Natural killer cell (primary cell): Measurements from ENCODE around the gene RBM6. TPM values are rescaled to one million over a fixed set of nuclear protein-coding genes. Genes with fewer than 3 reads are reported as not detected.
"Not testable (repeated sequence)": the region's sequence is repeated elsewhere in the genome, so short reads cannot be mapped to it uniquely, and the experiment has no call there.

Source experiments
- ATAC-seq, 3 donors: fragments of 150-1000 bp in 2 of 3; fragments of 200-7000 bp in 1 of 3; cut with Tn5 transposase; 1 replicate in 1 of 3; 2 replicates in 2 of 3; pipeline ENCODE4 v1.10.0; 2021; ENCODE audit warnings: mild to moderate bottlenecking in 2 of 3, moderate library complexity in 2 of 3
- DNase-seq, 2 donors: peaks; one replicate each; pipeline versions ENCODE4 v3.0.0 to v3.0.0-alpha.2; 2013 to 2021; ENCODE audit warnings: mixed read lengths in 1 of 2
- H3K27ac ChIP-seq: one replicate; pipeline ENCODE4 v1.5.1; 2013; ENCODE audit warnings: mild to moderate bottlenecking, low read length
- H3K27me3 ChIP-seq: one replicate; pipeline ENCODE4 v1.6.1; 2013; ENCODE audit warnings: low read length; ENCODE audit not compliant: control insufficient read depth, insufficient read depth
- H3K36me3 ChIP-seq: one replicate; pipeline ENCODE4 v1.6.1; 2013; ENCODE audit warnings: low read length; ENCODE audit not compliant: control insufficient read depth, insufficient read depth
- H3K4me1 ChIP-seq: one replicate; pipeline ENCODE4 v1.6.1; 2013; ENCODE audit warnings: low read length; ENCODE audit not compliant: control insufficient read depth, insufficient read depth
- H3K4me3 ChIP-seq: one replicate; pipeline ENCODE4 v1.5.1; 2013; ENCODE audit warnings: low read length
- H3K9me3 ChIP-seq: one replicate; pipeline ENCODE4 v1.6.1; 2013; ENCODE audit warnings: low read length; ENCODE audit not compliant: control insufficient read depth, insufficient read depth
- H3K27ac Mint-ChIP-seq, 2 donors: one replicate each; pipeline ENCODE4 v1.8.0; 2022; ENCODE audit warnings: mild to moderate bottlenecking in 2 of 2, mixed read lengths in 2 of 2, moderate library complexity in 1 of 2
- H3K27me3 Mint-ChIP-seq, 2 donors: one replicate each; pipeline ENCODE4 v1.8.0; 2022; ENCODE audit warnings: low read depth in 2 of 2, mixed read lengths in 2 of 2
- H3K36me3 Mint-ChIP-seq: one replicate; pipeline ENCODE4 v1.8.0; 2022; ENCODE audit warnings: mixed read lengths
- H3K4me1 Mint-ChIP-seq, 2 donors: one replicate each; pipeline ENCODE4 v1.8.0; 2022; ENCODE audit warnings: mixed read lengths in 2 of 2
- H3K4me3 Mint-ChIP-seq: one replicate; pipeline ENCODE4 v1.8.0; 2022; ENCODE audit warnings: mild to moderate bottlenecking, moderate library complexity, mixed read lengths
- H3K9me3 Mint-ChIP-seq, 2 donors: one replicate each; pipeline ENCODE4 v1.8.0; 2022; ENCODE audit warnings: mixed read lengths in 2 of 2
- CTCF ChIP-seq: fragments of 200-600 bp; IDR thresholded peaks from one replicate; pipeline ENCODE4 v1.8.0; 2022; ENCODE audit warnings: antibody characterized with exemption
- WGBS: methylation state at CpG from one replicate; pipeline ENCODE4 v1.1.7; 2013; ENCODE audit warnings: missing lambda C conversion rate; ENCODE audit not compliant: insufficient coverage; 5-methylcytosine and 5-hydroxymethylcytosine counted together
- intact Hi-C: fragments of 100-400 bp; cut with micrococcal nuclease; formaldehyde crosslinking; loops from one replicate; pipeline ENCODE4 v1.14.2; 2022
- total RNA-seq, 4 donors: library from RNA; stranded (reverse); fragments of 120-200 nt in 1 of 4; gene quantifications; one replicate each; pipeline versions ENCODE4 v1.2.3 to v1.2.4, GENCODE V29; 2013 to 2022

RBM6 gene
- total RNA-seq, 3 donors from 2014 or later (not counting 1 experiment from before 2014, with no cell fraction given): 155 to 193 (median 157) TPM

GRCh38 chr3:49916686-49917085, 23.3 kb upstream of the RBM6 start:
- intact Hi-C loops: no loop called here
- peaks cover 5% of the 10 kb centered on the region for H3K4me1 ChIP-seq
- H3K27ac ChIP-seq: no peak overlapping the region
- no peaks in the 10 kb centered on the region for H3K9me3 ChIP-seq
- 98% methylated on average over 5 of the region's 5 CpGs for WGBS
- no peak for TF ChIP-seq CTCF
- Mint-ChIP-seq H3K27ac (no peak overlapping the region), H3K27me3 (no peaks in the 10 kb centered on the region), H3K36me3 (no peaks in the 10 kb centered on the region), H3K4me3 (no peak overlapping the region), H3K4me1 (peaks cover 0 to 9% of the 10 kb centered on the region in 2 donors), H3K9me3 (no peaks in the 10 kb centered on the region)
- DNase-seq (no peak), ATAC-seq (no peak)
- H3K36me3 ChIP-seq: peaks cover 4% of the 10 kb centered on the region
- H3K4me3 ChIP-seq: no peak overlapping the region
- H3K27me3 ChIP-seq: no peaks in the 10 kb centered on the region

DNA sequence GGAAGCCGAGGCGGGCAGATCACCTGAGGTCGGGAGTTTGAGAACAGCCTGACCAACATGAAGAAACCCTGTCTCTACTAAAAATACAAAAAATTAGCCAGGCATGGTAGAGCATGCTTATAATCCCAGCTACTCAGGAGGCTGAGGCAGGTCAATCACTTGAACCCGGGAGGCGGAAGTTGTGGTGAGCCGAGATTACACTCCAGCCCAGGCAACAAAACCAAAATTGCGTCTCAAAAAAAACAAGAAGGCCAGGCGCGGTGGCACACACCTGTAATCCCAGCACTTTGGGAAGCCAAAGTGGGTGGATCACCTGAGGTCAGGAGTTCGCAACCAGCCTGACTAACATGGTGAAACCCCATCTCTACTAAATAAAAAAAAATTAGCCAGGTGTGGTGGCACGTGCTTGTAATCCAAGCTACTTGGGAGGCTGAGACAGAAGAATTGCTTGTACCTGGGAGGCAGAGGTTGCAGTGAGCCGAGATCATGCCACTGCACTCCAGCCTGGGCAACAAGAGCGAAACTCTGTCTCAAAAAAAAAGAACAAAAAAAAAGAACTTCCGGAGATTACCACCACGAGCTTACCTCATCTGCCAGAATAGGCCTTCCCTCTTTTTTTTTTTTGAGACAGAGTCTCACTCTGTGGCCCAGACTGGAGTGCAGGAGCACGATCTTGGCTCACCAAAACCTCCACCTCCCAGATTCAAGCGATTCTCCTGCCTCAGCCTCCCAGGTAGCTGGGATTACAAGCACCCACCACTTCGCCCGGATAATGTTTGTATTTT, 22.0 kb upstream of the RBM6 start:
- H3K4me3 ChIP-seq, intact Hi-C loops, H3K9me3 ChIP-seq, DNase-seq, ATAC-seq, H3K36me3 ChIP-seq, H3K9me3 Mint-ChIP-seq, H3K4me1 Mint-ChIP-seq, H3K36me3 Mint-ChIP-seq, H3K27ac Mint-ChIP-seq, H3K27me3 ChIP-seq, H3K27ac ChIP-seq, H3K4me3 Mint-ChIP-seq, H3K27me3 Mint-ChIP-seq, H3K4me1 ChIP-seq: not testable (repeated sequence)
- WGBS: 89% methylated on average over 19 of the region's 19 CpGs

DNA sequence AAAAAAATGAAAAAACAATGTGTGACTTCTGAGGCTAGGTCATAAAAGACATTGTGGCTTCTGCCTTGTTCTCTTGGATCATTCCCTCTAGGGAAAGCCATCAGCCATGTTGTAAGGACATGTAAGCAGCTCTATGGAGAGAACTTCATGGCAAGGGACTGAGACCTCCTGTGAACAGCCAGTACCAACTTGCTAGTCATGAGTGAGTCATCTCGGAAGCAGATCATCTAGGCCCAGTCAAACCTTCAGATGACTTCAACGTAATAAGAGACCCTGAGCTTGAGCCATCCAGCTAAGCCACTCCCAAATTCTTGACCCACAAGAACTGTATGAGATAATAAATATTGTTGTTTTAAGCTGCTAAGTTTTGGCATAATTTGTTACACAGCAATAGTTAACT, 15.3 kb upstream of the RBM6 start:
- Histone ChIP-seq H3K27ac (no peak overlapping the region), H3K27me3 (no peaks in the 10 kb centered on the region), H3K4me3 (no peak overlapping the region), H3K9me3 (no peaks in the 10 kb centered on the region), H3K4me1 (peaks cover 13% of the 10 kb centered on the region), H3K36me3 (no peaks in the 10 kb centered on the region)
- Mint-ChIP-seq H3K27me3 (no peaks in the 10 kb centered on the region), H3K36me3 (no peaks in the 10 kb centered on the region), H3K4me3 (no peak overlapping the region), H3K4me1 (peaks cover 9 to 25% of the 10 kb centered on the region in 2 donors), H3K9me3 (no peaks in the 10 kb centered on the region), H3K27ac (no peak overlapping the region)
- intact Hi-C loops: no loop called here
- no peak for ATAC-seq
- TF ChIP-seq CTCF: no peak
- no peak for DNase-seq
- 100% methylated on average over 1 of the region's 2 CpGs for WGBS

DNA sequence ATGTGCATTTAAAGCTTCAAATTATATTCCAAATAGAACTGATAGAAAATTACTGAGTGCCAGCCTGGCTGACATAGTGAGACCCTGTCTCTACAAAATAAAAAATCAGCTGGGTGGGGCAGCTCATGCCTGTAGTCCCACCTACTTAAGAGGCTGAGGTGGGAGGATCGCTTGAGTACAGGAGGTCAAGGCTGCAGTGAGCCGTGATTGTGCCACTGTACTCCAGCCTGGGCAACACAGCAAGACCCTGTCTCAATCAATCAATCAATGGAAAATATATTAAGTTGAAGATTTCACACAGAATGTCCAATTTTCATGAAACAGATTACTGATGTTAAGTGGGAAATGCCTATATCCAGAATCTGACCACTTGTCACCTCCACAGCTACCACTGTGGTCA, 14.5 kb upstream of the RBM6 start:
- H3K4me3 Mint-ChIP-seq: no peak overlapping the region
- WGBS: 100% methylated on average over 1 of the region's 2 CpGs
- H3K9me3 ChIP-seq: no peaks in the 10 kb centered on the region
- ATAC-seq: no peak
- H3K27me3 ChIP-seq: no peaks in the 10 kb centered on the region
- no peaks in the 10 kb centered on the region for H3K36me3 ChIP-seq
- H3K9me3 Mint-ChIP-seq: no peaks in the 10 kb centered on the region
- H3K27ac ChIP-seq: no peak overlapping the region
- H3K27ac Mint-ChIP-seq: no peak overlapping the region
- H3K27me3 Mint-ChIP-seq: no peaks in the 10 kb centered on the region
- intact Hi-C loops: no loop called here
- H3K4me3 ChIP-seq: no peak overlapping the region
- H3K36me3 Mint-ChIP-seq: no peaks in the 10 kb centered on the region
- H3K4me1 Mint-ChIP-seq: peaks cover 13 to 29% of the 10 kb centered on the region in 2 donors
- H3K4me1 ChIP-seq: peaks cover 21% of the 10 kb centered on the region
- no peak for DNase-seq
- TF ChIP-seq CTCF: no peak
